BE2C (cell line): ENCODE measurements around the gene NSL1.
"Not testable (repeated sequence)": the region's sequence is repeated elsewhere in the genome, so short reads cannot be mapped to it uniquely, and the experiment has no call there.

ENCODE experiments used
- DNase-seq: peaks from one replicate; pipeline ENCODE4 v3.0.0-alpha.2; 2020
- H3K27me3 ChIP-seq: fragments of 250-450 bp; sonication (Bioruptor Pico); 2 replicates; pipeline ENCODE4 v1.5.1; 2020; ENCODE audit warnings: mild to moderate bottlenecking
- H3K36me3 ChIP-seq: fragments of 250-450 bp; sonication (Bioruptor Pico); 2 replicates; pipeline ENCODE4 v1.5.1; 2020; ENCODE audit warnings: mild to moderate bottlenecking
- H3K4me1 ChIP-seq: fragments of 250-450 bp; sonication (Bioruptor Pico); 2 replicates; pipeline ENCODE4 v1.5.1; 2020
- H3K4me3 ChIP-seq: 2 replicates; pipeline ENCODE4 v1.5.1; 2011; ENCODE audit warnings: low read depth, low read length
- H3K9me3 ChIP-seq: fragments of 250-450 bp; sonication (Bioruptor Pico); 2 replicates; pipeline ENCODE4 v1.5.1; 2020
- TF ChIP-seq, protein P1 (sequence below): IDR thresholded peaks from 2 replicates; pipeline ENCODE4 v1.5.1; 2012; ENCODE audit warnings: mild to moderate bottlenecking, low read depth, low read length

NSL1 gene

DNA sequence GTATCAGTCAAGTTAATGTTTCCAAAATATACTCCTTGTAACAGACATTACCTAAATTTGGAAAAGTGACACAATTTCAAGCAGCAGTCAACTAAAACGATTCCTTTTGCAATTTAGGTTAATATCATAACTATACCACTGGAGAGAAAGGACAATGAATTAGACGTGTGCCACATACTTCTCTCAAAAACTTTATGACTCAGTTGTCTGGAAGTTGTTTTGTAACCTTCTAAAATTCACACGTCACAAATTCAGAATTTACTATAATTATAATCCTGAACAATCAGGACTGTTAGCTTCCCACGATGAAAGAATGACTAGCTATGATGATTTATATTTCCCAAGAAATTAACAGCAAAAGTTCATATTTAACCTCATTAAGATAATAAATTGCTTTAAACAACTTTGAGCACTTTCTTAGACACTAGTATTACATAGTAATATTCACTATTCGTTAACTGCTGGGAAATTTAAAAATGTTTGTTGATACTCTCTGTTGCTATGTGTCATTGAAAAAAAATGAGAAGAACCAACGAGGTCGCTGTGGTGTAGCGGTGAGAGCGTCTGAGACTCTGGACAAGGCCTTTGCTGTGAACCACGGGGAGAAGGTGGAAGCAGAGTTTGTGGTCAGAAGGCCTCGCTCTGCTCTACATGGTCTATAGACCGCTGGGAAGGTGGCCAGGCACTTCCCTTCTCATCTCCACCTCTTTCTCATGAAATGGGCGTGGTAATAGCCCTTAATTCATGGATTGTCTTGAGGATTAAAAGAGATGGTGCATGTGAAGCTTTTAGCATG, 64.0 kb downstream of the NSL1 start:
- H3K9me3 ChIP-seq, result no peaks in the 10 kb centered on the region
- H3K4me1 ChIP-seq, result no peaks in the 10 kb centered on the region
- no peak overlapping the region for H3K4me3 ChIP-seq
- TF ChIP-seq, protein P1, sequence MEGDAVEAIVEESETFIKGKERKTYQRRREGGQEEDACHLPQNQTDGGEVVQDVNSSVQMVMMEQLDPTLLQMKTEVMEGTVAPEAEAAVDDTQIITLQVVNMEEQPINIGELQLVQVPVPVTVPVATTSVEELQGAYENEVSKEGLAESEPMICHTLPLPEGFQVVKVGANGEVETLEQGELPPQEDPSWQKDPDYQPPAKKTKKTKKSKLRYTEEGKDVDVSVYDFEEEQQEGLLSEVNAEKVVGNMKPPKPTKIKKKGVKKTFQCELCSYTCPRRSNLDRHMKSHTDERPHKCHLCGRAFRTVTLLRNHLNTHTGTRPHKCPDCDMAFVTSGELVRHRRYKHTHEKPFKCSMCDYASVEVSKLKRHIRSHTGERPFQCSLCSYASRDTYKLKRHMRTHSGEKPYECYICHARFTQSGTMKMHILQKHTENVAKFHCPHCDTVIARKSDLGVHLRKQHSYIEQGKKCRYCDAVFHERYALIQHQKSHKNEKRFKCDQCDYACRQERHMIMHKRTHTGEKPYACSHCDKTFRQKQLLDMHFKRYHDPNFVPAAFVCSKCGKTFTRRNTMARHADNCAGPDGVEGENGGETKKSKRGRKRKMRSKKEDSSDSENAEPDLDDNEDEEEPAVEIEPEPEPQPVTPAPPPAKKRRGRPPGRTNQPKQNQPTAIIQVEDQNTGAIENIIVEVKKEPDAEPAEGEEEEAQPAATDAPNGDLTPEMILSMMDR, result no peak
- no peak for DNase-seq
- H3K36me3 ChIP-seq, result no peaks in the 10 kb centered on the region
- H3K27me3 ChIP-seq, result no peaks in the 10 kb centered on the region

DNA sequence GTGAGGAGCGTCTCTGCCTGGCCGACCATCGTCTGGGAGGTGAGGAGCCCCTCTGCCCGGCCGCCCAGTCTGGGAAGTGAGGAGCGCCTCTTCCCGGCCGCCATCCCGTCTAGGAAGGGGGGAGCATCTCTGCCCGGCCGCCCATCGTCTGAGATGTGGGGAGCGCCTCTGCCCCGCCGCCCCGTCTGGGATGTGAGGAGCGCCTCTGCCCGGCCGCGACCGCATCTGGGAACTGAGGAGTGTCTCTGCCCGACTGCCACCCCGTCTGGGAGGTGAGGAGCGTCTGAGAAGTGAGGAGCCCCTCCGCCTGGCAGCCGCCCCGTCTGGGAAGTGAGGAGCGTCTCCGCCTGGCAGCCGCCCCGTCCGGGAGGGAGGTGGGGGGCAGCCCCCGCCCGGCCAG, 66.9 kb downstream of the NSL1 start:
- H3K4me3 ChIP-seq, H3K4me1 ChIP-seq, H3K9me3 ChIP-seq, H3K27me3 ChIP-seq, H3K36me3 ChIP-seq, DNase-seq: not testable (repeated sequence)

DNA sequence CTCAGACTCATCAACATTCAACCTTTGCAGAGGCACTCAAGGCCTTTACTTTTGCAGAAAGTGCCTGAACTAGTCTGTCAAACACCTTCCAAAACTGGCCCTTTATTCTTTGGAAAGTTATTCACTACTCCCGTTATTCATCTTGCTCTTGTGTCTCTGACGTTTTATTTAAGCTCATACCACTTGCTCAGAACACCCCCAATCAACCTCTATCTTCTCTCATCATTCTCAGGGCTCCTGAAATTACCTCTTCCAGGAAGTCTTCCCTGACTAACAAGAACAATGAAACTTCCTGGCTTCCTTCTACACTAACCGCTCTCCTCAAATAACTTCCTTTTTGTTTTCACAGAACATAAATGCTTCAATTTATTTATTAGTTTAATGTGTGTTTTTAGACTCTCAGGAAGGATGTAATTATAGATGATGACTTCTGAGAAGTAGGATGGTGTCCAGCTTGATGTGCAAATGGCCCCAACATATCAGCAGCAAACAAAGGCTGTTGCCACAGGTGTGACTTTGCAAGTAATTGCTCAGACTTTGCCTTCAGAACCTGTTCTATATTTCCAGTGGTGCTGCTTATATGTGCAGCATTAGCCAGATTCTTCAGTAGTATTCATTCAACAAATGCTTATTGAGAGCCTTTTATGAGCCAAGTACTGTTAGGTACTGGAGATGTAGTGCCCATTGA, 69.2 kb downstream of the NSL1 start:
- no peaks in the 10 kb centered on the region for H3K36me3 ChIP-seq
- no peaks in the 10 kb centered on the region for H3K9me3 ChIP-seq
- no peak overlapping the region for H3K4me3 ChIP-seq
- no peak for DNase-seq
- no peaks in the 10 kb centered on the region for H3K27me3 ChIP-seq
- no peaks in the 10 kb centered on the region for H3K4me1 ChIP-seq
- TF ChIP-seq, protein P1, result no peak

DNA sequence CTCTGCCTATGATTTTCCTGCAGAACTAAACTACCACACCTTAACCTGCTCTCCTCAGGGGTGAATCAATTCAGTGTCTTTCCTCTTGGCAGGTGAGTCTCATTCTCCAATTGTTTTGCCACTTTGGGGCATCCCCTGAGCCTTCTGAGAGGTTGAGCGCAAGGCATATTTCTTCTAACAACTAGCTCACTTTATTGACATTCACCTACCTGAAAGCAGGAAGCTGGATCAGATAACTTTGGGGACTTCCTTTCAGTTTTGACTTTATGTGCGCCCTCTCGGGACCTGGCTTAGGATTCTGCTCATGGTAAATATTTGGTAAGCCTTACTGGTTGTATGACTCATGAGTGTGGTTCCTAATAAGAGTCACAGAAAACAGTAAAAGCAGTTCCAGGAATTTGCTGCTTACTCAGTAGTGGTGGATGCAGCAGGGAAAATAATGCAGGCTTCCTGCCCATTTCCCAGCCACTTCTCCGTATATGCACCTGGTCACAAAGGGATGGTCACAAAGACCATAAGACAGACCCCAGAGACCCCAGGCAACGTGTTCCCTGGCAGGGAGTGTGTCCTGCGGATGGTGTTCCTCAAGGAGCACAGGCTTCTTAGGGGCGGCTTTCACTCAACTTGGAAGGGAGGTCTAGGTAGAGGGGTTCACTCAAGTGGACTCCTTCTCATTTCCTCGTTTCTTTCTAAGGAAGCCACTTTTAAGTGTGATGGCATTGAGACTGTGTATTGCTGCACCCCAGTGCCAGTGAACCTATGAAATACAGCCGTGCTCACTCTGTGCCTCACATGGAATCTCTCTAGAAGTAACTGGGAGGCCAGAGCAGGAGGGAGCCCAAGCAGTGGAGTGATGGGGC, 70.0 kb downstream of the NSL1 start:
- TF ChIP-seq, protein P1, result no peak
- no peak for DNase-seq
- Histone ChIP-seq H3K36me3 (no peaks in the 10 kb centered on the region), H3K27me3 (no peaks in the 10 kb centered on the region), H3K9me3 (no peaks in the 10 kb centered on the region), H3K4me3 (no peak overlapping the region), H3K4me1 (no peaks in the 10 kb centered on the region)

DNA sequence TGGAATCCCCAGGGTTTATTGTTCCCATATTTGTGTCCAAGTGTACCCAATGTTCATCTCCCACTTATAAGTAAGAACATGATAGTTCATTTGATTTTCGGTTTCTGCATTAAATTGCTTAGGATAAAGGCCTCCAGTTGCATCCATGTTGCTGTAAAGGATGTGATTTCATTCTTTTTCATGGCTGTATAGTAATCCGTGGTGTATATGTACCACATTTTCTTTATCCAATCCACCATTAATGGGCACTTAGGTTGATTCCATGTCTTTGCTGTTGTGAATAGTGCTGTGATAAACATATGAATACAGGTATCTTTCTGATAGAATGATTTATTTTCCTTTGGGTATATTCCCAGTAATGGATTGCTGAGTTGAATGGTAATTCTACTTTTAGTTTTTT, 71.9 kb downstream of the NSL1 start:
- no peak overlapping the region for H3K4me3 ChIP-seq
- TF ChIP-seq, protein P1, result no peak
- H3K27me3 ChIP-seq, result no peaks in the 10 kb centered on the region
- no peaks in the 10 kb centered on the region for H3K36me3 ChIP-seq
- H3K9me3 ChIP-seq, result no peaks in the 10 kb centered on the region
- H3K4me1 ChIP-seq, result no peaks in the 10 kb centered on the region
- no peak for DNase-seq

DNA sequence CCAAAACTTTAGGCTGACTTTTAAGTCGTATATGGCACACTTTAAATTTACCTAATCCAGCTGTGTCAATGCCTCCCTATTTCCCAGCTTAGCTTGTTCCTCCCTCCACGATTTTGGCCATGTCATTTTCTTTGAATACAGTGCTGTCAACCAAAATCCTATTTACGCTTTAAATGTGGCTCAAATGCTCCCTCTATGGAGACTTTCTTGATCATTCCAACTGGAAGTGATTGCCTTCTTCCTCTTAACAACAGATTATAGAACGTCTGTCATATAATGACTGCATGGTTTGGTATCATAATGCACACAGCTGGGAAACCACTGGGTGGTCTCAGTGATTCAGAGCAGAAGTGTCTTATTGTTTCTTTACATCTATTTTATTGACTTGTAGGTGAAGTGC, 73.1 kb downstream of the NSL1 start:
- H3K9me3 ChIP-seq, result no peaks in the 10 kb centered on the region
- TF ChIP-seq, protein P1, result peak; percentile 33
- H3K4me3 ChIP-seq, result no peak overlapping the region
- no peaks in the 10 kb centered on the region for H3K4me1 ChIP-seq
- H3K36me3 ChIP-seq, result no peaks in the 10 kb centered on the region
- DNase-seq, result no peak
- H3K27me3 ChIP-seq, result no peaks in the 10 kb centered on the region
